H9 (cell line): Measurements from ENCODE around the gene RXFP1. TPM values are rescaled to one million over a fixed set of nuclear protein-coding genes. Genes with fewer than 3 reads are reported as not detected.

ENCODE experiments used
- DNase-seq: peaks from one replicate; pipeline ENCODE4 v3.0.0-alpha.2; 2017
- H2AFZ ChIP-seq: one replicate; pipeline ENCODE4 v1.6.1; 2013; ENCODE audit warnings: mild to moderate bottlenecking, low read length, control low read depth, moderate library complexity
- H2AK5ac ChIP-seq: 2 replicates; pipeline ENCODE4 v1.6.1; 2013; ENCODE audit warnings: low read length, control low read depth, mixed read lengths; ENCODE audit not compliant: insufficient read length
- H2BK120ac ChIP-seq: one replicate; pipeline ENCODE4 v1.6.1; 2013; ENCODE audit warnings: low read depth, mild to moderate bottlenecking, low read length, control low read depth, inconsistent platforms; ENCODE audit not compliant: poor library complexity, severe bottlenecking
- H2BK12ac ChIP-seq: 2 replicates; pipeline ENCODE4 v1.6.1; 2013; ENCODE audit warnings: low read length, control low read depth, mixed read lengths, low read depth; ENCODE audit not compliant: insufficient read length
- H2BK15ac ChIP-seq: 2 replicates; pipeline ENCODE4 v1.6.1; 2013; ENCODE audit warnings: low read depth, low read length, control low read depth
- H2BK20ac ChIP-seq: one replicate; pipeline ENCODE4 v1.6.1; 2013; ENCODE audit warnings: low read depth, mild to moderate bottlenecking, low read length, control low read depth, inconsistent platforms; ENCODE audit not compliant: poor library complexity, severe bottlenecking
- H2BK5ac ChIP-seq: 2 replicates; pipeline ENCODE4 v1.6.1; 2013; ENCODE audit warnings: low read length, control low read depth, mixed read lengths; ENCODE audit not compliant: insufficient read length
- H3K14ac ChIP-seq: 2 replicates; pipeline ENCODE4 v1.6.1; 2013; ENCODE audit warnings: low read length, control low read depth; ENCODE audit not compliant: insufficient read depth
- H3K18ac ChIP-seq: 2 replicates; pipeline ENCODE4 v1.6.1; 2013; ENCODE audit warnings: low read depth, mild to moderate bottlenecking, mixed read lengths, low read length, control low read depth; ENCODE audit not compliant: insufficient read length
- H3K23ac ChIP-seq: 2 replicates; pipeline ENCODE4 v1.6.1; 2013; ENCODE audit warnings: low read length, control low read depth, mixed read lengths, low read depth; ENCODE audit not compliant: insufficient read length
- H3K23me2 ChIP-seq: 2 replicates; pipeline ENCODE4 v1.6.1; 2013; ENCODE audit warnings: low read depth, mild to moderate bottlenecking, mixed read lengths, low read length, control low read depth; ENCODE audit not compliant: insufficient read length, poor library complexity, severe bottlenecking
- H3K27ac ChIP-seq: 2 replicates; pipeline ENCODE4 v1.5.1; 2013; ENCODE audit warnings: low read length, control low read depth, mixed read lengths, low read depth; ENCODE audit not compliant: insufficient read length
- H3K27me3 ChIP-seq: 2 replicates; pipeline ENCODE4 v1.6.1; 2013; ENCODE audit warnings: low read length, control low read depth, inconsistent platforms; ENCODE audit not compliant: insufficient read depth
- H3K4ac ChIP-seq: 2 replicates; pipeline ENCODE4 v1.6.1; 2013; ENCODE audit warnings: low read depth, mild to moderate bottlenecking, control low read depth, inconsistent platforms, low read length, moderate library complexity
- H3K4me1 ChIP-seq: 2 replicates; pipeline ENCODE4 v1.6.1; 2013; ENCODE audit warnings: low read length, control low read depth, inconsistent platforms; ENCODE audit not compliant: insufficient read depth
- H3K4me2 ChIP-seq: 2 replicates; pipeline ENCODE4 v1.6.1; 2013; ENCODE audit warnings: low read length, control low read depth, mixed read lengths; ENCODE audit not compliant: insufficient read length, insufficient read depth
- H3K56ac ChIP-seq: 2 replicates; pipeline ENCODE4 v1.6.1; 2013; ENCODE audit warnings: low read depth, mild to moderate bottlenecking, mixed read lengths, low read length, control low read depth; ENCODE audit not compliant: insufficient read length
- H3K79me1 ChIP-seq: 2 replicates; pipeline ENCODE4 v1.6.1; 2013; ENCODE audit warnings: low read depth, mild to moderate bottlenecking, moderate library complexity, low read length, control low read depth, inconsistent platforms; ENCODE audit not compliant: insufficient read depth, poor library complexity, severe bottlenecking
- H3K79me2 ChIP-seq: 2 replicates; pipeline ENCODE4 v1.6.1; 2013; ENCODE audit warnings: low read length, control low read depth, inconsistent platforms; ENCODE audit not compliant: insufficient read depth
- H3K9ac ChIP-seq: 2 replicates; pipeline ENCODE4 v1.6.1; 2013; ENCODE audit warnings: low read length, control low read depth, mixed read lengths; ENCODE audit not compliant: insufficient read length; ENCODE audit errors: extremely low read depth
- H3K9me3 ChIP-seq: one replicate; pipeline ENCODE4 v1.6.1; 2013; ENCODE audit warnings: low read depth, low read length, inconsistent platforms; ENCODE audit not compliant: control insufficient read depth
- H3T11ph ChIP-seq: one replicate; pipeline ENCODE4 v1.6.1; 2013; ENCODE audit warnings: mild to moderate bottlenecking, low read length, control low read depth, inconsistent platforms
- H4K20me1 ChIP-seq: one replicate; pipeline ENCODE4 v1.6.1; 2013; ENCODE audit not compliant: control insufficient read depth, insufficient read length, insufficient read depth
- H4K5ac ChIP-seq: 2 replicates; pipeline ENCODE4 v1.6.1; 2013; ENCODE audit warnings: low read depth, mild to moderate bottlenecking, mixed read lengths, low read length, control low read depth; ENCODE audit not compliant: insufficient read length
- H4K8ac ChIP-seq: replicated peaks from 2 replicates; pipeline ENCODE4 v1.6.1; 2013; ENCODE audit warnings: low read length, control low read depth, mixed read lengths, low read depth; ENCODE audit not compliant: insufficient read length
- H4K91ac ChIP-seq: 2 replicates; pipeline ENCODE4 v1.6.1; 2013; ENCODE audit warnings: low read depth, mild to moderate bottlenecking, moderate library complexity, mixed read lengths, low read length, control low read depth; ENCODE audit not compliant: insufficient read length
- H3K27ac Mint-ChIP-seq, 3 experiments: 2 replicates in 2 of 3; 3 replicates in 1 of 3; pipeline ENCODE4 v1.8.0; 2020 to 2021; ENCODE audit warnings: mixed read lengths in 3 of 3, mild to moderate bottlenecking in 1 of 3, moderate library complexity in 1 of 3
- H3K27me3 Mint-ChIP-seq: 2 replicates; pipeline ENCODE4 v1.8.0; 2021; ENCODE audit warnings: low read depth, mild to moderate bottlenecking, moderate library complexity, mixed read lengths
- H3K36me3 Mint-ChIP-seq, 3 experiments: 2 replicates in 2 of 3; 3 replicates in 1 of 3; pipeline ENCODE4 v1.8.0; 2020 to 2021; ENCODE audit warnings: low read depth in 3 of 3, mixed read lengths in 3 of 3; ENCODE audit not compliant: insufficient read depth in 1 of 3
- H3K4me1 Mint-ChIP-seq, 2 experiments: 2 replicates each; pipeline ENCODE4 v1.8.0; 2020; ENCODE audit warnings: mixed read lengths in 2 of 2
- H3K4me3 Mint-ChIP-seq, 2 experiments: 2 replicates in 1 of 2; 3 replicates in 1 of 2; pipeline ENCODE4 v1.8.0; 2020 to 2021; ENCODE audit warnings: mild to moderate bottlenecking in 2 of 2, mixed read lengths in 2 of 2, moderate library complexity in 1 of 2
- H3K9me3 Mint-ChIP-seq, 2 experiments: 2 replicates in 1 of 2; 3 replicates in 1 of 2; pipeline ENCODE4 v1.8.0; 2020; ENCODE audit warnings: mild to moderate bottlenecking in 2 of 2, mixed read lengths in 2 of 2, moderate library complexity in 1 of 2
- CTCF ChIP-seq: fragments of 200-600 bp; sonication (generic); conservative IDR thresholded peaks from 3 replicates; pipeline ENCODE4 v1.8.0; 2021; ENCODE audit warnings: antibody characterized with exemption, mild to moderate bottlenecking
- WGBS: extraction: QIAGEN DNeasy Blood & Tissue Kit; methylation state at CpG from one replicate; pipeline ENCODE4 v1.1.7; 2013; ENCODE audit warnings: missing lambda C conversion rate, low lambda C conversion rate, mixed read lengths; ENCODE audit not compliant: insufficient read length; ENCODE audit errors: extremely low coverage; 5-methylcytosine and 5-hydroxymethylcytosine counted together
- total RNA-seq: library from RNA; stranded (reverse); gene quantifications from 2 replicates; pipeline ENCODE4 v1.2.1, GENCODE V29; 2021

The RXFP1 gene
- total RNA-seq, 1 experiment from 2014 or later = 0.17 TPM

GRCh38 chr4:158644760-158645159, 123.1 kb downstream of the RXFP1 start:
- Histone ChIP-seq H4K20me1 (no peaks in the 10 kb centered on the region), H2BK12ac (no peak overlapping the region), H2BK5ac (no peak overlapping the region), H3K56ac (no peak overlapping the region), H3K9me3 (no peaks in the 10 kb centered on the region), H2BK20ac (no peak overlapping the region), H3T11ph (no peak overlapping the region), H3K27ac (no peak overlapping the region), H3K4me2 (no peak overlapping the region), H3K4ac (no peak overlapping the region), H2AK5ac (no peak overlapping the region), H4K8ac (no peak overlapping the region), H3K23ac (no peak overlapping the region), H3K79me1 (no peaks in the 10 kb centered on the region), H3K14ac (no peak overlapping the region), H2BK120ac (no peak overlapping the region), H2AFZ (no peak overlapping the region), H3K79me2 (no peaks in the 10 kb centered on the region), H2BK15ac (no peak overlapping the region), H4K5ac (no peak overlapping the region), H3K27me3 (no peaks in the 10 kb centered on the region), H3K23me2 (no peaks in the 10 kb centered on the region), H3K9ac (no peak overlapping the region), H3K18ac (no peak overlapping the region), H3K4me1 (no peaks in the 10 kb centered on the region), H4K91ac (no peak overlapping the region)
- no peaks in the 10 kb centered on the region for H3K27me3 Mint-ChIP-seq
- H3K36me3 Mint-ChIP-seq = peaks cover 0 to 9% (median 0%) of the 10 kb centered on the region in 3 experiments; a peak in 1 of 7 replicates
- no peak overlapping the region; a peak in 1 of 7 replicates for H3K27ac Mint-ChIP-seq
- WGBS = no CpG with 5 or more reads among the region's 3 CpGs
- peaks cover 3% of the 10 kb centered on the region in 2 experiments; a peak in 3 of 5 replicates for H3K9me3 Mint-ChIP-seq
- TF ChIP-seq CTCF = no peak
- peaks cover 3 to 5% of the 10 kb centered on the region in 2 experiments; a peak in 2 of 4 replicates for H3K4me1 Mint-ChIP-seq
- H3K4me3 Mint-ChIP-seq = no peak overlapping the region
- no peak for DNase-seq
